ENCODE measurements around the gene TMSB10. TPM values are rescaled to one million over a fixed set of nuclear protein-coding genes. Genes with fewer than 3 reads are reported as not detected.

Gene TMSB10
- total and polyA plus RNA-seq, 2 of the 13 experiments (the other 11 are each of a cell fraction or from before 2014, with no cell fraction given): 665 to 708 TPM

DNA sequence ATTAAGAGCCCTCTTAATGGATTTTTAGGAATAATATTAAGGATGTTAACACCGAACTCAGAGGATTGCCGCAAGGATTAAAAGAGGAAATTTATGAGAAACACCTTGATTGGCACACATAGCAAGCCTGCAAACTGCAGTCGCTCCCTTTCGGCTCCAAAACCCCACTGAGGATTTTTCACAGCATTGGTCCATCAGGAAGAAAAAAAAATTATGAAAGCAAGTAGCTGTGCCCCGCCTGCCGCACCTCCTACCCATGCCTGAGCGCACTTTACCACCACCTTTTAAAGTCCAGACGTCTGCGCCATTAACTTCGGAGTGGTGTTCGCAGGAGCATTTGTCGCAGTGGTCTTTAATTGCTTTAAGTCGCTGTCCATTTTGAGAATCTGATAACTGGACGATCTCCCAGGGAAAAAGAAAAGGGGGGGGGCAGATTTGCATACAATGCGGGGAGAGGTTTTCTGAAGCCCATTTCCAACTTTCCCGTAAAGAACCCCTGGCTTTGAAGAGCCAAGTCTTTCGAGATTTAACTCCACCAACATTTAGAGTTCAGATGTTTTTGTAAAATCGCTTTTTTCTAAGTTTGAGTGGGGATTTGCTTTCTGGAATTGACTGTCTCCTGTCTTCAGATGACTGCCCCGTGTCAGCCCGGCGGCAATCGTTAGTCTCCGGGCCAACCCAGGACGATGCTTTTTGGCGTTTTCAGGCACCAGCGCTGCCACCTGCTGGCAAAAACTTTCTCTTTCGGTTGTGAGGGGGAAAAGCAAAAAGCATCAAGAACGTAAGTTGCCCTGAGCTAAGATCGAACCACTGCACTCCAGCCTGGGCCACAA, 23.7 kb upstream of the TMSB10 start (continued):
- TF ChIP-seq, protein P1, sequence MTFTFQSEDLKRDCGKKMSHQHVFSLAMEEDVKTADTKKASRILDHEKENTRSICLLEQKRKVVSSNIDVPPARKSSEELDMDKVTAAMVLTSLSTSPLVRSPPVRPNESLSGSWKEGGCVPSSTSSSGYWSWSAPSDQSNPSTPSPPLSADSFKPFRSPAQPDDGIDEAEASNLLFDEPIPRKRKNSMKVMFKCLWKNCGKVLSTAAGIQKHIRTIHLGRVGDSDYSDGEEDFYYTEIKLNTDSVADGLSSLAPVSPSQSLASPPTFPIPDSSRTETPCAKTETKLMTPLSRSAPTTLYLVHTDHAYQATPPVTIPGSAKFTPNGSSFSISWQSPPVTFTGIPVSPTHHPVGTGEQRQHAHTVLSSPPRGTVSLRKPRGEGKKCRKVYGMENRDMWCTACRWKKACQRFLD (CRISPR knock-in tag; IDR thresholded peaks at IDR 0.05; ENCODE audit: borderline replicate concordance): no peak
- TF ChIP-seq, protein P2, sequence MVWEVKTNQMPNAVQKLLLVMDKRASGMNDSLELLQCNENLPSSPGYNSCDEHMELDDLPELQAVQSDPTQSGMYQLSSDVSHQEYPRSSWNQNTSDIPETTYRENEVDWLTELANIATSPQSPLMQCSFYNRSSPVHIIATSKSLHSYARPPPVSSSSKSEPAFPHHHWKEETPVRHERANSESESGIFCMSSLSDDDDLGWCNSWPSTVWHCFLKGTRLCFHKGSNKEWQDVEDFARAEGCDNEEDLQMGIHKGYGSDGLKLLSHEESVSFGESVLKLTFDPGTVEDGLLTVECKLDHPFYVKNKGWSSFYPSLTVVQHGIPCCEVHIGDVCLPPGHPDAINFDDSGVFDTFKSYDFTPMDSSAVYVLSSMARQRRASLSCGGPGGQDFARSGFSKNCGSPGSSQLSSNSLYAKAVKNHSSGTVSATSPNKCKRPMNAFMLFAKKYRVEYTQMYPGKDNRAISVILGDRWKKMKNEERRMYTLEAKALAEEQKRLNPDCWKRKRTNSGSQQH (CRISPR knock-in tag; IDR thresholded peaks at IDR 0.05; ENCODE audit: low read depth): no peak
- TF ChIP-seq ZNF253 (CRISPR knock-in tag; IDR thresholded peaks at IDR 0.05; ENCODE audit: borderline replicate concordance) (no peak), ZNF101 (CRISPR knock-in tag; IDR thresholded peaks at IDR 0.05; ENCODE audit: borderline replicate concordance, low read depth) (no peak), KDM2A (CRISPR knock-in tag; IDR thresholded peaks at IDR 0.05; ENCODE audit: borderline replicate concordance, low read depth) (peak; percentile 79; the same call in 1 of the 2 replicates), ZFP1 (CRISPR knock-in tag; IDR thresholded peaks at IDR 0.05) (no peak), ATRX (CRISPR knock-in tag; IDR thresholded peaks at IDR 0.05; ENCODE audit: borderline replicate concordance) (no peak), ZNF44 (CRISPR knock-in tag; IDR thresholded peaks at IDR 0.05) (0 out of 2 replicates have a peak, but pooled peaks have one; percentile 41), TBP (CRISPR knock-in tag; IDR thresholded peaks at IDR 0.05) (no peak), ZNF660 (CRISPR knock-in tag; IDR thresholded peaks at IDR 0.05; ENCODE audit: borderline replicate concordance, low read depth) (no peak), ZNF598 (CRISPR knock-in tag; IDR thresholded peaks at IDR 0.05; ENCODE audit: borderline replicate concordance) (peak; percentile 71; the same call in 1 of the 2 replicates), ZNF34 (CRISPR knock-in tag; IDR thresholded peaks at IDR 0.05; ENCODE audit: borderline replicate concordance) (no peak), ZMYM4 (CRISPR knock-in tag; IDR thresholded peaks at IDR 0.05) (no peak), SP5 (CRISPR knock-in tag; IDR thresholded peaks at IDR 0.05; ENCODE audit: borderline replicate concordance, low read depth) (no peak), SOX13 (IDR thresholded peaks at IDR 0.05) (no peak), SOX13 (CRISPR knock-in tag; conservative IDR thresholded peaks at IDR 0.05 in 1 of 2, IDR thresholded peaks at IDR 0.05 in 1 of 2) (peak in 1 of 2 experiments; percentile 27; a peak in 1 of 4 replicates), ISX (CRISPR knock-in tag; conservative IDR thresholded peaks at IDR 0.05) (no peak), SOX6 (IDR thresholded peaks at IDR 0.05) (no peak), SOX6 (CRISPR knock-in tag; IDR thresholded peaks at IDR 0.05) (0 out of 2 replicates have a peak, but pooled peaks have one; percentile 41), RNF2 (conservative IDR thresholded peaks at IDR 0.05; ENCODE audit: low read depth) (0 out of 2 replicates have a peak, but pooled peaks have one; percentile 41)
- TF ChIP-seq, protein P3, sequence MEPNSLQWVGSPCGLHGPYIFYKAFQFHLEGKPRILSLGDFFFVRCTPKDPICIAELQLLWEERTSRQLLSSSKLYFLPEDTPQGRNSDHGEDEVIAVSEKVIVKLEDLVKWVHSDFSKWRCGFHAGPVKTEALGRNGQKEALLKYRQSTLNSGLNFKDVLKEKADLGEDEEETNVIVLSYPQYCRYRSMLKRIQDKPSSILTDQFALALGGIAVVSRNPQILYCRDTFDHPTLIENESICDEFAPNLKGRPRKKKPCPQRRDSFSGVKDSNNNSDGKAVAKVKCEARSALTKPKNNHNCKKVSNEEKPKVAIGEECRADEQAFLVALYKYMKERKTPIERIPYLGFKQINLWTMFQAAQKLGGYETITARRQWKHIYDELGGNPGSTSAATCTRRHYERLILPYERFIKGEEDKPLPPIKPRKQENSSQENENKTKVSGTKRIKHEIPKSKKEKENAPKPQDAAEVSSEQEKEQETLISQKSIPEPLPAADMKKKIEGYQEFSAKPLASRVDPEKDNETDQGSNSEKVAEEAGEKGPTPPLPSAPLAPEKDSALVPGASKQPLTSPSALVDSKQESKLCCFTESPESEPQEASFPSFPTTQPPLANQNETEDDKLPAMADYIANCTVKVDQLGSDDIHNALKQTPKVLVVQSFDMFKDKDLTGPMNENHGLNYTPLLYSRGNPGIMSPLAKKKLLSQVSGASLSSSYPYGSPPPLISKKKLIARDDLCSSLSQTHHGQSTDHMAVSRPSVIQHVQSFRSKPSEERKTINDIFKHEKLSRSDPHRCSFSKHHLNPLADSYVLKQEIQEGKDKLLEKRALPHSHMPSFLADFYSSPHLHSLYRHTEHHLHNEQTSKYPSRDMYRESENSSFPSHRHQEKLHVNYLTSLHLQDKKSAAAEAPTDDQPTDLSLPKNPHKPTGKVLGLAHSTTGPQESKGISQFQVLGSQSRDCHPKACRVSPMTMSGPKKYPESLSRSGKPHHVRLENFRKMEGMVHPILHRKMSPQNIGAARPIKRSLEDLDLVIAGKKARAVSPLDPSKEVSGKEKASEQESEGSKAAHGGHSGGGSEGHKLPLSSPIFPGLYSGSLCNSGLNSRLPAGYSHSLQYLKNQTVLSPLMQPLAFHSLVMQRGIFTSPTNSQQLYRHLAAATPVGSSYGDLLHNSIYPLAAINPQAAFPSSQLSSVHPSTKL (CRISPR knock-in tag; IDR thresholded peaks at IDR 0.05): 0 out of 2 replicates have a peak, but pooled peaks have one; percentile 32
- TF ChIP-seq, protein P4, sequence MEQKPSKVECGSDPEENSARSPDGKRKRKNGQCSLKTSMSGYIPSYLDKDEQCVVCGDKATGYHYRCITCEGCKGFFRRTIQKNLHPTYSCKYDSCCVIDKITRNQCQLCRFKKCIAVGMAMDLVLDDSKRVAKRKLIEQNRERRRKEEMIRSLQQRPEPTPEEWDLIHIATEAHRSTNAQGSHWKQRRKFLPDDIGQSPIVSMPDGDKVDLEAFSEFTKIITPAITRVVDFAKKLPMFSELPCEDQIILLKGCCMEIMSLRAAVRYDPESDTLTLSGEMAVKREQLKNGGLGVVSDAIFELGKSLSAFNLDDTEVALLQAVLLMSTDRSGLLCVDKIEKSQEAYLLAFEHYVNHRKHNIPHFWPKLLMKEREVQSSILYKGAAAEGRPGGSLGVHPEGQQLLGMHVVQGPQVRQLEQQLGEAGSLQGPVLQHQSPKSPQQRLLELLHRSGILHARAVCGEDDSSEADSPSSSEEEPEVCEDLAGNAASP (CRISPR knock-in tag; IDR thresholded peaks at IDR 0.05; ENCODE audit: borderline replicate concordance): peak; percentile 67; the same call in 1 of the 2 replicates

All from HepG2 (cell line).